GM18873 (cell line): ENCODE results near the gene PLCL2.

ENCODE experiments used
- ATAC-seq: cut with Tn5 transposase; IDR thresholded peaks from one replicate; pipeline ENCODE4 v1.9.1; 2021; ENCODE audit warnings: mild to moderate bottlenecking, moderate library complexity, moderate number of reproducible peaks; ENCODE audit not compliant: unreplicated experiment, low FRiP score

Gene PLCL2

GRCh38 chr3:17003457-17003856 lies 118.7 kb downstream of the PLCL2 start:
- ATAC-seq: no peak

GRCh38 chr3:17006132-17006852 lies 121.5 kb downstream of the PLCL2 start:
- no peak for ATAC-seq

- ATAC-seq: no peak
Measured at GRCh38 chr3:17007284-17007683, 122.5 kb downstream of the PLCL2 start.

GRCh38 chr3:17009826-17010225 lies 125.1 kb downstream of the PLCL2 start:
- no peak for ATAC-seq

- ATAC-seq: no peak
Measured at GRCh38 chr3:17011728-17012338, 127.1 kb downstream of the PLCL2 start.

GRCh38 chr3:17013050-17013449 lies 128.3 kb downstream of the PLCL2 start:
- no peak for ATAC-seq

GRCh38 chr3:17013571-17013970 lies 128.8 kb downstream of the PLCL2 start:
- ATAC-seq: no peak

GRCh38 chr3:17014284-17014683 lies 129.5 kb downstream of the PLCL2 start:
- ATAC-seq: no peak

- no peak for ATAC-seq
Measured at GRCh38 chr3:17014709-17015108, 130.0 kb downstream of the PLCL2 start.

- no peak for ATAC-seq
Measured at GRCh38 chr3:17021614-17022013, 136.9 kb downstream of the PLCL2 start.

GRCh38 chr3:17023006-17023664 lies 138.4 kb downstream of the PLCL2 start:
- peak; percentile 88 for ATAC-seq

- ATAC-seq: no peak
Measured at GRCh38 chr3:17025594-17026139, 140.9 kb downstream of the PLCL2 start.

GRCh38 chr3:17027318-17027717 lies 142.6 kb downstream of the PLCL2 start:
- ATAC-seq: no peak

GRCh38 chr3:17028363-17028762 lies 143.6 kb downstream of the PLCL2 start:
- no peak for ATAC-seq

- ATAC-seq: no peak
Measured at GRCh38 chr3:17030438-17030837, 145.7 kb downstream of the PLCL2 start.

- ATAC-seq: no peak
Measured at GRCh38 chr3:17030956-17031652, 146.3 kb downstream of the PLCL2 start.

GRCh38 chr3:17032407-17033034 lies 147.8 kb downstream of the PLCL2 start:
- no peak for ATAC-seq

GRCh38 chr3:17033516-17034168 lies 148.9 kb downstream of the PLCL2 start:
- no peak for ATAC-seq

- ATAC-seq: no peak
Measured at GRCh38 chr3:17035033-17035432, 150.3 kb downstream of the PLCL2 start.

- no peak for ATAC-seq
Measured at GRCh38 chr3:17035966-17036365, 151.2 kb downstream of the PLCL2 start.
